ENCODE results near the gene RELL1. TPM values are rescaled to one million over a fixed set of nuclear protein-coding genes. Genes with fewer than 3 reads are reported as not detected.

Gene RELL1
- total and polyA plus RNA-seq, 10 of the 15 experiments (the other 5 are each of a cell fraction or from before 2014, with no cell fraction given), result 0.20 to 10.9 (median 3.9) TPM

DNA sequence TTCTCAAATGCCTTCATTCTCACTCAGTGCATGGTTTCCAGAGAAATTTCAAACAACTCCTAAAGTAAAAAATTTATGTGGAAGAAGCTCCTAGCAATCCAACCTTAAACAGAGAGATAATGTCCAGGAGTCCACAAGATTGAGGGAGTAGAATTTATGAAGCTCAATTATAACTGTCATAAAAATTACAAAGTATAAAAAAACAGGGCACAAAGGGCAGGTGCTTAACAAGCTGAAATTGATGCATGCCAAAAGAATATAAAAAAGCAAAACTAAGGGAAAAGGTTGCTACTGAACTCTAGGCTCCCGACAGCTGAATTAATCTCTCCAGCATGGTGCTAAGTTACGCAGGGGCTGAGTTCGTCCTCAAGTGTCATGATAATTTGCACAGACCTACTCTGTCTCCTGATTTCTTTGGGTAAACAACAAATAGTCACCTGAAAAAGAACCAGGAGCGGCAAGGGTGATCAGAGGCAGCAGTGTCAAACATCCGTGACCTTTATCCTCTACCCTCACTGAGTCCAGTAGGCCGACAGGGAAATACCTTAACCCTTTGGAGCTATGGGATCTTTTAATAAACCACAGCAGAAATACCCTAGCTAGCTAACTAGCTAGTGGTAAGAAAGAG lies 47.2 kb upstream of the RELL1 start:
- H3K4me2 ChIP-seq (ENCODE audit: control insufficient read depth, insufficient read depth), result no peak overlapping the region
- H3K4me1 ChIP-seq (ENCODE audit: control insufficient read depth, insufficient read depth, low read length), result no peaks in the 10 kb centered on the region
- 92% methylated on average over 6 of the region's 6 CpGs for WGBS (ENCODE audit: insufficient coverage, insufficient replicate concordance, low lambda C conversion rate, missing lambda C conversion rate)
- no peaks in the 10 kb centered on the region for H3K27me3 ChIP-seq (replicated peaks in 1 of 2; ENCODE audit: control insufficient read depth in 2 of 2, insufficient read depth in 2 of 2, low read length in 1 of 2)
- no peaks in the 10 kb centered on the region for H3K36me3 ChIP-seq (ENCODE audit: control insufficient read depth in 2 of 2, insufficient read depth in 2 of 2, low read length in 1 of 2)
- no TSS peak for BruUV-seq (replicated peaks)
- ATAC-seq (no peak), DNase-seq (ENCODE audit: low read depth, low spot score) (no peak), FAIRE-seq (no peak)
- H4K20me1 ChIP-seq (ENCODE audit: control insufficient read depth, insufficient read depth), result no peaks in the 10 kb centered on the region
- H3K4me3 ChIP-seq, result no peak overlapping the region
- H3K27ac ChIP-seq (ENCODE audit: control insufficient read depth, insufficient read depth), result no peak overlapping the region
- no peaks in the 10 kb centered on the region for H3K79me2 ChIP-seq (ENCODE audit: control insufficient read depth, insufficient read depth, low read length)
- no peak overlapping the region for H3K9ac ChIP-seq (ENCODE audit: control insufficient read depth, insufficient read depth, low read length)
- H2AFZ ChIP-seq (ENCODE audit: control insufficient read depth, low read depth, low read length), result no peak overlapping the region
- H3K9me3 ChIP-seq (replicated peaks; ENCODE audit: control insufficient read depth, insufficient read depth, low read length), result no peaks in the 10 kb centered on the region
- intact Hi-C loops (cut with micrococcal nuclease; ENCODE audit: unreplicated experiment), result no loop called here
- POLR2A ChIA-PET, result no interaction called here
- RAD21 ChIA-PET (ENCODE audit: unreplicated experiment), result interaction anchor here (0.9 to 1.1 kb wide), 2 partner anchors 13 to 129 kb away, joined by 3 read pairs; no protein-coding TSS in a partner anchor
- TF ChIP-seq CBX5 (IDR thresholded peaks at IDR 0.05; ENCODE audit: low read depth) (no peak), NRF1 (conservative IDR thresholded peaks at IDR 0.05; ENCODE audit: low read depth, low read length) (no peak), EED (IDR thresholded peaks at IDR 0.05; ENCODE audit: low read depth) (no peak), TCF12 (IDR thresholded peaks at IDR 0.05; ENCODE audit: low read depth, low read length) (no peak), EZH2 (IDR thresholded peaks at IDR 0.05; ENCODE audit: borderline replicate concordance, control insufficient read depth, low read depth, low read length) (no peak), RB1 (IDR thresholded peaks at IDR 0.05; ENCODE audit: borderline replicate concordance) (no peak), ZSCAN29 (IDR thresholded peaks at IDR 0.05) (no peak), FOXK2 (IDR thresholded peaks at IDR 0.05) (no peak)
- TF ChIP-seq, protein P1, sequence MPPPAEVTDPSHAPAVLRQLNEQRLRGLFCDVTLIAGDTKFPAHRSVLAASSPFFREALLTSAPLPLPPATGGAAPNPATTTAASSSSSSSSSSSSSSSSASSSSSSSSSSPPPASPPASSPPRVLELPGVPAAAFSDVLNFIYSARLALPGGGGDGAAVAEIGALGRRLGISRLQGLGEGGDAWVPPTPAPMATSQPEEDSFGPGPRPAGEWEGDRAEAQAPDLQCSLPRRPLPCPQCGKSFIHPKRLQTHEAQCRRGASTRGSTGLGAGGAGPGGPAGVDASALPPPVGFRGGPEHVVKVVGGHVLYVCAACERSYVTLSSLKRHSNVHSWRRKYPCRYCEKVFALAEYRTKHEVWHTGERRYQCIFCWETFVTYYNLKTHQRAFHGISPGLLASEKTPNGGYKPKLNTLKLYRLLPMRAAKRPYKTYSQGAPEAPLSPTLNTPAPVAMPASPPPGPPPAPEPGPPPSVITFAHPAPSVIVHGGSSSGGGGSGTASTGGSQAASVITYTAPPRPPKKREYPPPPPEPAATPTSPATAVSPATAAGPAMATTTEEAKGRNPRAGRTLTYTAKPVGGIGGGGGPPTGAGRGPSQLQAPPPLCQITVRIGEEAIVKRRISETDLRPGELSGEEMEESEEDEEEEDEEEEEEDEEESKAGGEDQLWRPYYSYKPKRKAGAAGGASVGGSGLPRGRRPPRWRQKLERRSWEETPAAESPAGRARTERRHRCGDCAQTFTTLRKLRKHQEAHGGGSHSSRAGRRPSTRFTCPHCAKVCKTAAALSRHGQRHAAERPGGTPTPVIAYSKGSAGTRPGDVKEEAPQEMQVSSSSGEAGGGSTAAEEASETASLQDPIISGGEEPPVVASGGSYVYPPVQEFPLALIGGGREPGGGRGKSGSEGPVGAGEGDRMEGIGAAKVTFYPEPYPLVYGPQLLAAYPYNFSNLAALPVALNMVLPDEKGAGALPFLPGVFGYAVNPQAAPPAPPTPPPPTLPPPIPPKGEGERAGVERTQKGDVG (CRISPR knock-in tag; IDR thresholded peaks at IDR 0.05), result no peak
- TF ChIP-seq, protein P2, sequence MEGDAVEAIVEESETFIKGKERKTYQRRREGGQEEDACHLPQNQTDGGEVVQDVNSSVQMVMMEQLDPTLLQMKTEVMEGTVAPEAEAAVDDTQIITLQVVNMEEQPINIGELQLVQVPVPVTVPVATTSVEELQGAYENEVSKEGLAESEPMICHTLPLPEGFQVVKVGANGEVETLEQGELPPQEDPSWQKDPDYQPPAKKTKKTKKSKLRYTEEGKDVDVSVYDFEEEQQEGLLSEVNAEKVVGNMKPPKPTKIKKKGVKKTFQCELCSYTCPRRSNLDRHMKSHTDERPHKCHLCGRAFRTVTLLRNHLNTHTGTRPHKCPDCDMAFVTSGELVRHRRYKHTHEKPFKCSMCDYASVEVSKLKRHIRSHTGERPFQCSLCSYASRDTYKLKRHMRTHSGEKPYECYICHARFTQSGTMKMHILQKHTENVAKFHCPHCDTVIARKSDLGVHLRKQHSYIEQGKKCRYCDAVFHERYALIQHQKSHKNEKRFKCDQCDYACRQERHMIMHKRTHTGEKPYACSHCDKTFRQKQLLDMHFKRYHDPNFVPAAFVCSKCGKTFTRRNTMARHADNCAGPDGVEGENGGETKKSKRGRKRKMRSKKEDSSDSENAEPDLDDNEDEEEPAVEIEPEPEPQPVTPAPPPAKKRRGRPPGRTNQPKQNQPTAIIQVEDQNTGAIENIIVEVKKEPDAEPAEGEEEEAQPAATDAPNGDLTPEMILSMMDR (IDR thresholded peaks at IDR 0.05 in 2 of 3, conservative IDR thresholded peaks at IDR 0.05 in 1 of 3; ENCODE audit: control insufficient read depth in 2 of 3, extremely low read depth in 1 of 3, insufficient read depth in 1 of 3, low read depth in 3 of 3, low read length in 3 of 3), result no peak
- SMC1A ChIA-PET (ENCODE audit: uncharacterized antibody, unreplicated experiment), result interaction anchor here (0.9 to 1.1 kb wide), 3 partner anchors 15 to 130 kb away, joined by 3 to 4 read pairs (median 3); no protein-coding TSS in a partner anchor
- in situ Hi-C loops (cut with MboI), result no loop called here
- CTCF ChIA-PET, result interaction anchor here (0.7 to 1.2 kb wide), 5 partner anchors 15 to 285 kb away, joined by 3 to 4 read pairs (median 3); no protein-coding TSS in a partner anchor
